HG03095 (cell line): ENCODE results near the gene HELT.
A peak's percentile ranks its signal among the peaks of the same experiment; 100 is the strongest.
"Not testable (repeated sequence)": the region's sequence is repeated elsewhere in the genome, so short reads cannot be mapped to it uniquely, and the experiment has no call there.

Experiments used
- ATAC-seq: cut with Tn5 transposase; IDR thresholded peaks from one replicate; pipeline ENCODE4 v1.9.1; 2021; ENCODE audit warnings: moderate library complexity; ENCODE audit not compliant: unreplicated experiment

The HELT gene, protein sequence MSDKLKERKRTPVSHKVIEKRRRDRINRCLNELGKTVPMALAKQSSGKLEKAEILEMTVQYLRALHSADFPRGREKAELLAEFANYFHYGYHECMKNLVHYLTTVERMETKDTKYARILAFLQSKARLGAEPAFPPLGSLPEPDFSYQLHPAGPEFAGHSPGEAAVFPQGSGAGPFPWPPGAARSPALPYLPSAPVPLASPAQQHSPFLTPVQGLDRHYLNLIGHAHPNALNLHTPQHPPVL

DNA sequence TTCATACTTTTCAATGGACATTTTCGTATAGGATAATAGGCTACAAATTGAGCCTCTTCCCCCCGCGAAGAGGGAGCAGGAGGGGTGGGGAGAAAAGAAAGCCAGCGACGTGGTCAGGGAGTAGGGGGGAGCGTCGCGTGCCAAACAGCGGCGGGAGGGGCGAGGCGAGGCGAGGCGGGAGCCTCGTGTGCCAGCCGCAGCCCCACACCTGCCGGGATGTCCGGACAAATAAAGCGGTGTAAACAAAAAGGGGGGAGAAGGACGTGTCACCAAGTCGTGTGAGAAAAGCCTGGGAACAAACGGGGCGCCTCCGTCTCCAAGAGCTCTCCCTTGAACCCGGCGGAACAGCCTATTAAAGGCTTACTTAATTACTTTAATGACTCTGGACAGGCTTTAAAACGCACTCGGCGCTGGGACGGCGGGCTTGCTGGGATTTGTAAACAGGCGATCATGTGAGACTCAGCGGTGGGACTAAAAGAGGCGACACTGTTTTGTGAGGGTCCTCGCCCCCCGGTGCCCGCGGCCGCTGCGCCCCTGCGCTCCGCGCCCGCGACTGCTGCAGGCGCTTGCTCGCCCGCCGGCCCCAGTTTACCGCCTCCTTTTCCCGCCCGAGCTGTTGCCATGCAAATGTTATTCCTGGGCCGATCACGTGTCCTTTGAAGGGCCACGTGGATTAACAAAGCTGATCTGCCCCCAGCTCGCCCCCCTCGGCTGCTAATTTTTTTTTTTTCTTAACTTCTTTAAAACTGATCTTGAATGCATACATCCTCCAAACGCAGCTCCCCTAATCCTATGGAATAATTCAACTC, at the start of gene HELT:
TSS of gene HELT (plus strand) at position 527 of the 809 bp plus-strand sequence. CDS start 439 bp downstream, outside the sequence.
- ATAC-seq = no peak

DNA sequence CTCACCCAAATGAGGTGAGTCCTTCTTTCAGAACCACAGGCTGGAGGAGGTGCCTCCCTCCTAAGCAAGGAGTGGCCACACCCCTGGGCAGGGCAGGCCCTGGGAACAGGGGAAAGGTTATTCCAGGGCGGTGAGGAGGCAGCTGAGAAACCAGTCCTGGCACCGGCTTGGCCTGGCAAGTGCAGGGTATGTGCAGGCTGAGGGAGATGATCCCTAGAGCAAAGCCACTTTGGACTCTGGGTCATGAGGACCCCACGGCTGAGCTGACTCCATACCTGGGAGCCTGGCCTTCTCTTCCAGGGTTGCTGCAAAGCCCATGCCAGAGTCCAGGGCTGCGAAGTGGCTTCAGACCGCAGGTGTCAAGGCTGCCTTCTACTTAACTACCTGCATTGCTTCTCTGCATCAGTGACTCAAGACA, 49.5 kb upstream of the HELT start:
- no peak for ATAC-seq

DNA sequence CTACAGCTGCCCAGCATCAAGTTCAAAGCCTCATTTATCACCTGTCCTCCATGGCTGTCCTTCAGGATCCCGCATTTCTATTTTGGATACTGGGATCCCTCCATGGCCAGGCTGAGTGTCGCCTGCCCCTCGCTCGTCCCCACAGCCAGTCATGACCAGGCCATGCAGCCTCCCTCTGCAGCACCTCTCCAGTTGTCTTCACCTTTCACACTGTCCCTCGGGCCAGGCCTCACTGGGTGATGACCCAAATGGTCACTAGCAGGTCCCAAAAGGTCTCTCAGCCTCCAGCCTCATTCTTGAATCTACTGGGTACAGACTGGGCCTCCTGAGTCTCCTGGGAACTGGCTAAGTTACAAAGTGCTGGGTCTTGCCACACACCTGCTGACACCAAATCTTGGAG, 48.7 kb upstream of the HELT start:
- ATAC-seq = no peak

DNA sequence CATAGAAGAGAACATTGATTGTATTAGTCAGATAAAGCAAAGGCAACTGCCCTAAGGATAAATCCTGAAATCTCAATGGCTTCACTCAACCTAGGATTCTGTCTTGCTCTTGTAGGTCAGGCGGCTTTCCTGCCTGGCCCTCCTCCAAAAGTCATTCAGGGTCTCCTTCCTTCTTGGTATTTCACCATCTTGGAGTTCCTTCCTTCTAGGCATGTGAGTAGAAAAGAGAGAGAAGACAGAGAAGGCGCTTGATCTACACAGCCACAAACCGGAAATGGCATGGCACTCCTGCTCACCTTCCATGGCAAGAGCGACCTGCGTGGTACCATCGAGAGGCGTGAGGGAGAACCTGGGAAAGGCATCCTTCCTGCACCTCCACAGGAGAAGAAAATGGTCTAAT, 45.3 kb upstream of the HELT start:
- no peak for ATAC-seq

DNA sequence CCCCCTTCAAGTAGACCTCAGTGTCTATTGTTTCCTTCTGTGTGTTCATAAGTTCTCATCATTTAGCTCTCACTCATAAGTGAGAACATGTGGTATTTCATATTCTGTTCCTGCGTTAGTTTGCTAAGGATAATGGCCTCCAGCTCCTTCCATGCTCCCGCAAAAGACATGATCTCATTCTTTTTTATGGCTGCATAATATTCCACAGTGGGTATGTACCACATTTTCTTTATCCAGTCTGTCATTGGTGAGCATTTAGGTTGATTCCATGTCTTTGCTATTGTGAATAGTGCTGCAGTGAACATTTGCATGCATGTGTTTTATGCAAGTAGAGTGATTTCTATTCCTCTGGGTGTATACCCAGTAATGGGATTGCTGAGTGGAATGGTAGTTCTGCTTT, 41.9 kb upstream of the HELT start:
- not testable (repeated sequence) for ATAC-seq

DNA sequence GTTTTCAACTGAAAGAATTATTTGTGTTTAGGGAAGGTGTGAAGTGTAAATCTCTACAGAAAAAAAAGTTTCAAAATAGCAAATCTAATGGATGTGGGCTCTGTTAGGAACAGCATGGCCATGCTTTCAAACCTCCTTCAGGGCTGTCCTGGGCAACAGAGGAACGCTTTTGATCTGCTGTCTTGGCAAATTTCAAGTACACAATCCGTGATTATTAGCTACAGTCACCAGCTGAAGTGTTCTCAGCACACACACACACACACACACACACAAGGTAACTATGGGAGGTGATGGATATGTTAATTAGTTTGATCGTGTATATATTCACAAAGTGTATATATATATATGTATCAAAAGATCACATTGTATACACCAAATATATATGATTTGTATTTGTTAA, 40.5 kb upstream of the HELT start:
- ATAC-seq = no peak

DNA sequence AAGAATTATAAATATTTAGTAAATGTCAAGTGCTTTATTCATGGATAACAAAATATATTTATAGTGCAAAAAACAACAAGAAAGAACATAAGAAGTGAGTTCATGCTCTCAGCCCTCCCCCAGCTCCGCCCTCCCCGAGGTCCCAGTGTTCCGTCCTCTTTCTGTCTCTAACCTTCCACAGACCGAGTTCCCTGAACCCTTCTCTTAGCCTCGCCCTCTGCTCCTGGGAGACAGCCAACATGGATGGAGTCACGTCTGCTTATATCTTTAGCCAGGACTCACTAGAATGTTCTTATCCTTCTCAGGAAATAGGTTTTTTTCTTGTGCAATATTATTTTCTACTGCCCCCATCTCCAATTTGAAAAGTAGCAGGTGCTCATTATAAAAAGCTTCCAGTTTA, 40.1 kb upstream of the HELT start:
- no peak for ATAC-seq

DNA sequence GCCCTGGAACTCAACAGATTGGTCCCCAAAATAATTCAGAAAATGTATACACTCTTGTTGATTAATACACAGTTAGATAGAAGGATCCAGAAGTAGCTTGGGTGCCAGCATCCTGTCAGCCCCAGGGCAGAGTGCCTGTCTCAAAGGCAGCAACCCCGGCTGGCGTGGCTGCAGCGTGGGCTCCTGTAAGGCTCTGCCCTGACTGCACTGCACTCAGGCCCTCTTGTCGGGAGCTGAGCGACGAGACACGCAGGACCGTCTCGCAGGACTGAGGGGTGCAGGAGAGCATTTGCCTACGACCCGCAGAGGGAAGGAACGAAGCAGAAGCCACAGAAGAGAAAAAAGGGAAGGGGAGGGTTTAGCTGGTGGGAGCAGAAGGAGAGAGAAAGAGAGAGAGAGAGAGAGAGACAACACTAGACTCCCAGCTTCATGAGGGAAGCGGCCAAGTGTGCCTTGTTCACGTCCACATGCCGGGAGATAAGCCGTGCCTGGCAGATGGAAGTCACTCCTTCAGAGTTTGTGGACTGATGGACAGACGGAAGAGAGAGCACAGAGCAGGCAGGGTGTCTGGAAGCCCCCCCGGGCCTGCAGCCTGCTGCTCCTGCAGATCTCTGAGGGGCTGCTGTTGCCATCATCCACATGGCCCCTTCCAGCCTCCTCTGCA, 38.7 kb upstream of the HELT start:
- no peak for ATAC-seq

DNA sequence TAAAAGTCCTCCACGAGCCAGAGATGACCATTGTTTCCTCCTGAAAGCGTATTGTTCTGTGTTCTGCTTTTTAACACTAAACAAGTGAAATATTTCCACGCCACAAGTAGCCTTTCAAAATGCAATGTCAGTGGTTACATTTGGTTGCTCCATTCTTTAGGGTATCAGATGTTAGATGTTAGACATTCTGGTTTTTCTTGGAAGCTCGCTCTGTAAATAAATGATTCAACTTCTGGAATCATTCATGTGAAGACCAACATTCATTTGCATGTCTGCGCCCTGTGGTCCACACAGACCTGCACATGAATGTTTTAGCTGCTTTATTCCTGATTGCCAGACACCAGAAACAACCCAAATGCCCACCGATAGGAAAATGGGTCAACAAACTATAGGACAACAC, 38.0 kb upstream of the HELT start:
- ATAC-seq = no peak

DNA sequence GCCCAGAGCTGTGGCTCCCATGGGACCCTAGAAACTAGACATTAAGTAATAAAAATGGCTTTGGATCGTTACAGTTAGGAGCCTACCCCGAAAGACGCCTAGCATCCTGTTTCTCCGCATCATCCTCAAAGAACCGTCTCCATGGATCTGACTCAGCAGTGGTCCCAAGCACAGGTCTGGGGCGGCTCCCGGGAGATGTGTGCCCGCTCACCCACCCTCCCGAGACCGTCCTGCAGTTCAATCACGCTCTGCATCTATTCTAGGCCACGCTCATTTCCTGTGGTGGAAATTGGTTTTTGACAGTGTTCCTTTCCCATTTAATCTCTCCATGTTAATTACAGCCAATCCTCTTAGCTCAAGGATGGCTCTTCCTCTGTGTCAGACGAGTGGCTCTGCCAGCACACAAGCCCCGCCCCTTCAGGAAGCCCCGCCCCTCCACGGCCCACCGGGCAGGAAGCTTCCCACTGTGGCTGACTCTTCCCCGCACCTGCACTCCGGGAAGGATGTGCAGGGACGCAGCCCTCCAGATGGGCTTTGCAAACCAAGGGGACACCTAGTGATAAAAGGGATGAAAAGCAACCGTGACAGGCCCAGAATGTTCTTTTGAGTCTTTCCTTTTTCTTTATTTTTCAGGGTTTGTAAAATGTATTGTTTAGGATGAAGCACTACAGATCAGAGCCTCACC, 34.5 kb upstream of the HELT start:
- peak; percentile 80 for ATAC-seq

DNA sequence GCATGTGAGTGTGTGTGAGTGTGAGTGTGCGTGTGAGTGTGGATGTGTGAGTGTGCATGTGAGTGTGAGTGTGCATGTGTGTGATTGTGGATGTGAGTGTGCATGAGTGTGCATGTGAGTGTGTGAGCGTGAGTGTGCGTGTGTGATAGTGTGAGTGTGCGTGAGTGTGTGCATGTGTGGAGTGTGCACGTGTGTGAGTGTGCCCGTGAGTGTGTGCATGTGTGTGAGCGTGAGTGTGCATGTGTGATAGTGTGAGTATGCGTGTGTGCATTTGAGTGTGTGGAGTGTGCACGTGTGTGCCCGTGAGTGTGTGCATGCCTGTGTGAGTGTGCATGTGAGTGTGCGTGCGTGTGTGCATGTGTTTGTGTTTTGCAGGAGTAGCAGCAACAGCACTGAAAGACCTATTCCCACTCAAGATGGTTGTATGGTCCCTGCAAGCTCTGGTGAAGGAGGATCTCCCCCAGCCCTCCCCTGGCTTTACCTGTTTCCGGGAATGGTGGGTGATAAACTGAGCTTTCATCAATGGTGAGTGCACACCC, 30.7 kb upstream of the HELT start:
- no peak for ATAC-seq

DNA sequence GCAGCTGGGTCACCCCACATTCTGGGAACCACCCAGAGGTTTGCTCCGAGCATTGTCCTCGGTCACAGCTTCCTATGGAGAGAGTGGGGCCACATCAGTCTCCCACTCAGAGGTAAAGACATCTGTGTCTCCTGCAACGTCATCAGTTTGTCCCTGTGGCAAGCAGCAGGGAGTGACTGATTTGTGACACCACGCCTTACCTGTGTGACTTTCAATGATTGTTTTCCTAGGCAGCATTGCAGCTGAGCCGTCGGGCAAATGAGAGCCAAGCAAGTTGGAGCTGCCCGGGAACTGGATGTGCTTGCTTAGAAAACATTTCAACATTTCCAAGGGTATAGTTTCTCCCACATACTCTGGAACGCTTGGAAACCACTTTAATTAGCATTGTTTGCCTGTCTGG, 29.7 kb upstream of the HELT start:
- no peak for ATAC-seq

DNA sequence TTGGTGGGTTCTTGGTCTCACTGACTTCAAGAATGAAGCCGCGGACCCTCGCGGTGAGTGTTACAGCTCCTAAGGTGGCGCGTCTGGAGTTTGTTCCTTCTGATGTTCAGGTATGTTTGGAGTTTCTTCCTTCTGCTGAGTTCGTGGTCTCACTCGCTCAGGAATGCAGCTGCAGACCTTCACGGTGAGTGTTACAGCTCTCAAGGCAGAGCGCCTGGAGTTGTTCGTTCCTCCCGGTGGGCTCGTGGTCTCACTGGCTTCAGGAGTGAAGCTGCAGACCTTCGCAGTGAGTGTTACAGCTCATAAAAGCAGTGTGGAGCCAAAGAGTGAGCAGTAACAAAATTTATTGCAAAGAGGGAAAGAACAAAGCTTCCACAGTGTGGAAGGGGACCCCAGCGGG, 29.0 kb upstream of the HELT start:
- not testable (repeated sequence) for ATAC-seq

DNA sequence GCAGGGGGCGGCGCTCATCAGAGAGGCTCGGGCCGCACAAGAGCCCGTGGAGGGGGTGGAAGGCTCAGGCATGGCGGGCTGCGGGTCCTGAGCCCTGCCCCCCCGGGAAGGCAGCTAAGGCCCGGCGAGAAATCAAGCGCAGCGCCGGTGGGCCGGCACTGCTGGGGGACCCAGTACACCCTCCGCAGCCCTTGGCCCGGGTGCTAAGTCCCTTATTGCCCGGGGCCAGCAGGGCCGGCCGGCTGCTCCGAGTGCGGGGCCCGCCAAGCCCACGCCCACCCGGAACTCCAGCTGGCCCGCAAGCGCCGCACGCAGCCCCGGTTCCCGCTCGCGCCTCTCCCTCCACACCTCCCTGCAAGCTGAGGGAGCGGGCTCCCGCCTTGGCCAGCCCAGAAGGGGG, 28.2 kb upstream of the HELT start:
- ATAC-seq = not testable (repeated sequence)

DNA sequence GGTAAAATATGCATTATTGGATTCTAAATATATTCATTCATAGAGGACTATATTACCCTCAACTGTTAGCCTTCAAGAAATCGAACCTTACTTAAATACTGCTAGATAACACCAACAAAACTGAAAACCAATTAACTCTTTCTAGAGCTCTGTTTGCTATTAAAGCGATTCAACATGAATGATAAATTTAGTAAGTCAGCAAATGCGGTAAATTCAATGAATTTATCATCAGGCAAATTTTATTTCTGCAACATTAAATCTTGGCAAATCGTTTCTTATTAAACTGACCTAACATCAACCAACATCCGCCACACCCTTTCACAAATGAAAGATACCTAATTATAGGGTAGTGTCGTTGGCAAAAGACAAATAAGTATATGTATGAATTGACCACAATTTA, 26.4 kb upstream of the HELT start:
- no peak for ATAC-seq

DNA sequence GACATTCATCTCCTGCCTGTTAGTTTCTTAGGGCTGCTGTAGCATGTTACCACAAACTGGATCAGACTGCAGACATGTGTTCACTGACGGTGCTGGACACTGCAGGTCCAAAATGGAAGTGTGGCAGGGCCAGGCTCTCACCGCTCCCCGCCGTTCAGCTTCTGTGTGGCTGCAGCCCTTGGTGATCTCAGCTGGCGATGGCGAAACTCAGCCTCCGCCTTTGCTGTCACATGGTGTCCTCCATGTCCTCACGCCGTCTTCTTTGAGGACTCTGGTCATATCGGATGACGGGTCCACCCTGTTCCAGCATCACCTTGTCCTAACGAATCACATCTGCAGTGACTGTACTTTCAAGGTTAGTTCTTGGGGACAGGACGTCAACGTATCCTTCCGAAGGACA, 25.9 kb upstream of the HELT start:
- no peak for ATAC-seq

DNA sequence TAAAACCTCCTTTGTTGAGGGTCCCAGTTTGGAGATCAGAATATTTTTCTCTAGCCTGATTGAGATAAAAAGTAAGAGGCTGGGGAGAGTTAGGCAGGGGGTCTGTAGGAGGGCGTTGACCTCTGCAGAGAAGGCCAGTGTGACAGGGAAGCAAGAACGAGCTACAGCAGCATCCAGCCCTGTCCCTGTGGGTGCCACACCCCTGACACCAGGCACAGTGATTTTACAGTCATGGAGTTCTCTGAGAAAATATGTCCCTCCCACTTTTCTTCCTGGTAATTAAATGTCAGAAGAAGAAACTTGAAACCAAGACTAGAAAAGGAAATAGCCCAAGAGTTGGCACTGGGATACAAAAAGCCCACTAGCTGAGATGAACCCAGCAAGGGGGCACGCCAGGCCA, 25.0 kb upstream of the HELT start:
- ATAC-seq = no peak

DNA sequence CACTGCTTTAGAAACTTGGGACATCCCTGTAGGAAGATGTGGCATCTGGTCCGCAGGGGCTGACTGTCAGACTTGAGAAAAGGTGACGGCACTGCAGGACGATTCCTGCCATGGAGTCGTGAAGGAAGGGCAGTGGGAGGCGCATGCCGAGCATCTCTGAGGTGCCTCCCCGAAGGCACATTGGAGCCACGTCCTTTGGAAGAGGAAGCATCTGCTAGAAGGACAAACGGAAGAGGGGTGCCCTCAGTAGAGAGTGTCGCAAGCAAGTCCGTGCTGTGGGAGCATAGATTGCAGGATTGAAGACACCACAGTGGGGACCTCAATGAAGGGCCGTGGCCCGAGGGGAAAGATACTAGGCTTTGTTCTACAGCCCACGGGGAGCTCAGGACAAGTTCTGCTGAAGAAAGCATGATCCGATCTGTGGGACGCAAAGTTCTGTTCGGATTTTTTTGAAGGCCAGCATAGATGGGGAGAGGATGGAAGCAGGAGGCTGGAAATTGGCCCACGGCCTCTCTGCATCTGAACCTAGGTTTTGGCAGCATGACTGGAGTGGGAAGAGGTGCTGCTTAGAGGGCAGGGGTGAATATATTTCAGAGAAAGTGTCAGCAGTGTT, 24.2 kb upstream of the HELT start:
- no peak for ATAC-seq

DNA sequence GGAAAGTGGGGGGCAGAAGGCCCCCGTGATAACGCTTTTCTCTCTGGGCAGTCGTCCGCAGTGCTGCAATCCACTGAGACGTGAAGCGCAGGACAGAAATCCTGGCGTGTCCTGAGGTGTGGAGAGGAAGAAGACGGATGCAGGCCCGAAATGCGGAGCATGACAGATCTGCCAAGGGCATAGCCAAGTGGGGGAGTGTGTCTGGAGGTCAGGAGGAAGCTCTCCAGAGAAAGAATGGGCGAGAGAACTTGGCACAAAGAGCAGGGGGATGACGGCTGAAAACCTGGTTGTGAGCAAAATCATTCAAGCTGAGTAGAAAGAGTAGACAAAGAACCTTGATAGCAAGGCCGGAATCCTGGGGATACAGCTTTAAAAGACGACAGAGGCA, 23.7 kb upstream of the HELT start:
- ATAC-seq = no peak

DNA sequence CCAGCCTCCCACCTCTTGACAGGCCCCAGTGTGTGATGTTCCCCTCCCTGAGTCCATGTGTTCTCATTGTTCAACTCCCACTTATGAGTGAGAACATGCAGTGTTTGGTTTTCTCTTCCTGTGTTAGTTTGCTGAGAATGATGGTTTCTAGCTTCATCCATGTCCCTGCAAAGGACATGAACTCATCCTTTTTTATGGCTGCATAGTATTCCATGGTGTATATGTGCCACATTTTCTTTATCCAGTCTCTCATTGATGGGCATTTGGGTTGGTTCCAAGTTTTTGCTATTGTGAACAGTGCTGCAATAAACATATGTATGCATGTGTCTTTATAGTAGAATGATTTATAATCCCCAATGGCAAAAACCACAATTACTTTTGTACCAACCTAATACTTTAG, 20.6 kb upstream of the HELT start:
- not testable (repeated sequence) for ATAC-seq

DNA sequence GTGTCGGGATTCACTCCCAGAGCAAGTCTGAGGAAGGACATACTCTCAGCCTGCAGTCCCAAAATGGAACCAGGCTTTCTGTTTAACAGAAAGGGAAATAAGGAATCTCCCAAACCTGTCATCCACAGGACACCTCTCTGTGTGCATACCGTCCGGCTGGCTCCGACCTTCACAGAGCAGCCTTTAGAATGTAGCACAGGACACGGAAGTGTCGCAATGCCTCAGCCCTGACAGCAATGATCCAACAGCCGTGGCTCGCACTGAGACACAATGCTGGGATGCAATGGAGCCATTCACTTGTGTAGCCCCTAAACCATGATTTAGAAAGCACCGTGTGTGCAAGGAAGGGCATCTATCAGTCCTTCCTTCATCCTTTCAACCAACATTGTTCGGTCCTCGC, 15.5 kb upstream of the HELT start:
- no peak for ATAC-seq
